Peyer's patch (tissue), 4 donors: ENCODE data around the gene SULT1C4. TPM values are rescaled to one million over a fixed set of nuclear protein-coding genes. Genes with fewer than 3 reads are reported as not detected.

Source experiments
- DNase-seq, 3 donors: peaks; one replicate each; pipeline ENCODE4 v3.0.0-alpha.2; 2017 to 2019
- H3K27ac ChIP-seq, 4 donors: fragments of 200-600 bp; sonication (generic); one replicate each; pipeline ENCODE4 v1.5.1; 2016 to 2019
- H3K27me3 ChIP-seq, 2 donors: fragments of 200-600 bp; sonication (generic); one replicate each; pipeline ENCODE4 v1.5.1; 2019
- H3K36me3 ChIP-seq, 3 donors: fragments of 200-600 bp; sonication (generic); one replicate each; pipeline ENCODE4 v1.5.1; 2016 to 2019
- H3K4me1 ChIP-seq, 4 donors: fragments of 200-600 bp; sonication (generic); one replicate each; pipeline ENCODE4 v1.5.1; 2016 to 2019
- H3K4me3 ChIP-seq, 4 donors: fragments of 200-600 bp; sonication (generic); 1 replicate in 3 of 4; 2 replicates in 1 of 4; pipeline ENCODE4 v1.5.1; 2016 to 2019; ENCODE audit warnings: mild to moderate bottlenecking in 1 of 4
- H3K9me3 ChIP-seq, 4 donors: fragments of 200-600 bp; sonication (generic); one replicate each; pipeline ENCODE4 v1.5.1; 2016 to 2019; ENCODE audit warnings: mild to moderate bottlenecking in 1 of 4
- CTCF ChIP-seq, 6 experiments: fragments of 450-650 bp in 4 of 6; fragments of 200-600 bp in 2 of 6; sonication (generic) in 1 of 6; IDR thresholded peaks; one replicate each; pipeline ENCODE4 v1.5.1; 2017 to 2019; ENCODE audit warnings: antibody characterized with exemption in 6 of 6, mild to moderate bottlenecking in 3 of 6, moderate library complexity in 1 of 6
- POLR2A ChIP-seq, 2 donors: fragments of 450-650 bp; IDR thresholded peaks; one replicate each; pipeline ENCODE4 v1.5.1; 2017; ENCODE audit warnings: antibody characterized with exemption in 2 of 2, mild to moderate bottlenecking in 2 of 2, moderate library complexity in 2 of 2
- total RNA-seq, 4 donors: library from RNA; depleted of rRNA; stranded (reverse); fragments of >200 nt; gene quantifications; one replicate each; pipeline ENCODE4 v1.1.0, GENCODE V29; 2016

Gene SULT1C4
- total RNA-seq, 4 donors from 2014 or later, result 1.3 to 5.8 (median 1.9) TPM; not detected in 1

- no peaks in the 10 kb centered on the region for H3K9me3 ChIP-seq
- no peaks in the 10 kb centered on the region for H3K4me1 ChIP-seq
- no peak overlapping the region for H3K4me3 ChIP-seq
- no peak overlapping the region for H3K27ac ChIP-seq
- TF ChIP-seq CTCF (IDR thresholded peaks at IDR 0.05) (no peak), POLR2A (IDR thresholded peaks at IDR 0.05) (no peak)
- H3K36me3 ChIP-seq, result no peaks in the 10 kb centered on the region
- no peak for DNase-seq
- H3K27me3 ChIP-seq, result no peaks in the 10 kb centered on the region
Observed at GRCh38 chr2:108347786-108348185, 30.0 kb upstream of the SULT1C4 start.

- TF ChIP-seq CTCF (IDR thresholded peaks at IDR 0.05) (no peak), POLR2A (IDR thresholded peaks at IDR 0.05) (no peak)
- Histone ChIP-seq H3K9me3 (no peaks in the 10 kb centered on the region), H3K27me3 (no peaks in the 10 kb centered on the region), H3K4me1 (no peaks in the 10 kb centered on the region), H3K36me3 (no peaks in the 10 kb centered on the region), H3K27ac (no peak overlapping the region), H3K4me3 (no peak overlapping the region)
- DNase-seq, result no peak
Observed at GRCh38 chr2:108348816-108349570, 28.8 kb upstream of the SULT1C4 start.

GRCh38 chr2:108349571-108349928 is 28.2 kb upstream of the SULT1C4 start:
- H3K27me3 ChIP-seq, result no peaks in the 10 kb centered on the region
- TF ChIP-seq POLR2A (IDR thresholded peaks at IDR 0.05) (no peak), CTCF (IDR thresholded peaks at IDR 0.05) (no peak)
- no peak overlapping the region for H3K4me3 ChIP-seq
- no peak overlapping the region for H3K27ac ChIP-seq
- DNase-seq, result no peak
- no peaks in the 10 kb centered on the region for H3K9me3 ChIP-seq
- H3K4me1 ChIP-seq, result no peaks in the 10 kb centered on the region
- H3K36me3 ChIP-seq, result no peaks in the 10 kb centered on the region

GRCh38 chr2:108351889-108352288 is 25.9 kb upstream of the SULT1C4 start:
- H3K4me1 ChIP-seq, result no peaks in the 10 kb centered on the region
- H3K36me3 ChIP-seq, result no peaks in the 10 kb centered on the region
- DNase-seq, result no peak
- TF ChIP-seq CTCF (IDR thresholded peaks at IDR 0.05), result no peak
- TF ChIP-seq POLR2A (IDR thresholded peaks at IDR 0.05), result no peak
- no peak overlapping the region for H3K27ac ChIP-seq
- H3K9me3 ChIP-seq, result no peaks in the 10 kb centered on the region
- no peak overlapping the region for H3K4me3 ChIP-seq
- H3K27me3 ChIP-seq, result no peaks in the 10 kb centered on the region

DNA sequence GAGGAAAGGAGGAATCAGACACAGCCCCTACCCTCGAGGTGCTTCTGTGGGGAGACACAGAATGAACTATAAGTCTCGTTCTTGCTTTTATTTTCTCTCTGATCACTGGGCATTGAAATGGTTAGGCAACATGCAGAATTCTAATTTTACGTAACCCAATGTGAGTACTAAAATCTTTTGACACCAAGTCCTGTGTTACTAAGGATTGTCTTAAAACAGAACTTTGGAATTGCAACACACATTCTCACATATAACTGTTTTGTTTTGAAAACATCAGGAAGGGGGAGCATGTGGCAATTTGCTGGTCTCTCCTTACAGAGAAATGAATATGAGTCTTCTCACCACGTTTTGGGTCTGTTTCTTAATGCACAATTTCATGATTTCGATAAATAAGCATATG is 23.6 kb upstream of the SULT1C4 start:
- no peak for DNase-seq
- TF ChIP-seq CTCF (IDR thresholded peaks at IDR 0.05), result no peak
- TF ChIP-seq POLR2A (IDR thresholded peaks at IDR 0.05), result no peak
- H3K27me3 ChIP-seq, result no peaks in the 10 kb centered on the region
- H3K36me3 ChIP-seq, result no peaks in the 10 kb centered on the region
- no peak overlapping the region for H3K27ac ChIP-seq
- no peak overlapping the region for H3K4me3 ChIP-seq
- no peaks in the 10 kb centered on the region for H3K9me3 ChIP-seq
- no peaks in the 10 kb centered on the region for H3K4me1 ChIP-seq
